ENCODE results near the gene CCL18. TPM values are rescaled to one million over a fixed set of nuclear protein-coding genes. Genes with fewer than 3 reads are reported as not detected.
"Not testable (repeated sequence)": the region's sequence is repeated elsewhere in the genome, so short reads cannot be mapped to it uniquely, and the experiment has no call there.

Gene CCL18
- total RNA-seq, 2 experiments from 2014 or later: not detected

- not testable (repeated sequence) for H3K9me3 Mint-ChIP-seq
These were observed 28.6 kb downstream of the CCL18 start for GRCh38 chr17:36092715-36093114.

GRCh38 chr17:36094232-36094631 is 30.2 kb downstream of the CCL18 start:
- CTCF ChIA-PET: no interaction called here
- POLR2A ChIA-PET: no interaction called here
- no peaks in the 10 kb centered on the region for H3K9me3 Mint-ChIP-seq
- H3K27me3 Mint-ChIP-seq: no peaks in the 10 kb centered on the region
- no peak for DNase-seq
- H3K4me3 Mint-ChIP-seq: no peak overlapping the region
- no peaks in the 10 kb centered on the region for H3K36me3 Mint-ChIP-seq (ENCODE audit: low read depth)
- H3K4me1 Mint-ChIP-seq: peaks cover 55% of the 10 kb centered on the region
- H3K27ac Mint-ChIP-seq: no peak overlapping the region

More at GRCh38 chr17:36092715-36093114, 28.6 kb downstream of the CCL18 start:
- H3K27ac Mint-ChIP-seq; DNase-seq; POLR2A ChIA-PET; H3K36me3 Mint-ChIP-seq (ENCODE audit: low read depth); H3K27me3 Mint-ChIP-seq; H3K4me3 Mint-ChIP-seq: not testable (repeated sequence)
- CTCF ChIA-PET: interaction anchor here (1.0 kb wide), 1 partner anchor 20 kb away, joined by 3 read pairs; no protein-coding TSS in a partner anchor
- peaks cover 64% of the 10 kb centered on the region for H3K4me1 Mint-ChIP-seq

- Mint-ChIP-seq H3K4me3 (no peak overlapping the region), H3K27ac (no peak overlapping the region), H3K36me3 (ENCODE audit: low read depth) (no peaks in the 10 kb centered on the region), H3K27me3 (no peaks in the 10 kb centered on the region), H3K4me1 (peaks cover 52% of the 10 kb centered on the region), H3K9me3 (no peaks in the 10 kb centered on the region)
- POLR2A ChIA-PET: no interaction called here
- CTCF ChIA-PET: no interaction called here
- DNase-seq: no peak
These were observed 30.7 kb downstream of the CCL18 start for GRCh38 chr17:36094746-36095145.

DNA sequence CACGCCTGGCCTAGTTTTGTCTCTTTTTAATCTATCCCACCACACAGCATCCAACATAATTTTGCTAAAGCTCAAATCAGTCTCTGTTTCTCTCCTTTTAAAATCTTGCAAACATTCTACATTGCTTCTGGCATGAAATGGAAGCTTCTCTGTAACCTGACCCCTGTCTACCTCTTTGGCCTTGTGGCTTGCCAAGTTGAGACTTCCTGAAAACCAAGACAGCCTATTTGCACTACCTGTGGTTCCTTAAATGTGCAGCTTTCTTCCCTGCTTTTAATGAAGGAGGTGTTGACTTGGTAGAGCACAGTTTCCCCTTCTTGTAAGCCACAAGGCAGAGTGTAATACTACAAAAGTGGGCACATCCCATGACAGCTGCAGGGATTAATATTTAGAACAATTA is 31.9 kb downstream of the CCL18 start:
- Mint-ChIP-seq H3K27me3 (peaks cover 3% of the 10 kb centered on the region), H3K9me3 (no peaks in the 10 kb centered on the region), H3K36me3 (ENCODE audit: low read depth) (no peaks in the 10 kb centered on the region), H3K4me3 (no peak overlapping the region), H3K4me1 (peaks cover 42% of the 10 kb centered on the region), H3K27ac (no peak overlapping the region)
- DNase-seq: no peak
- ChIA-PET POLR2A (no interaction called here), CTCF (interaction anchor here (0.9 to 1.2 kb wide), 2 partner anchors 23 to 269 kb away, joined by 3 read pairs; no protein-coding TSS in a partner anchor)

DNA sequence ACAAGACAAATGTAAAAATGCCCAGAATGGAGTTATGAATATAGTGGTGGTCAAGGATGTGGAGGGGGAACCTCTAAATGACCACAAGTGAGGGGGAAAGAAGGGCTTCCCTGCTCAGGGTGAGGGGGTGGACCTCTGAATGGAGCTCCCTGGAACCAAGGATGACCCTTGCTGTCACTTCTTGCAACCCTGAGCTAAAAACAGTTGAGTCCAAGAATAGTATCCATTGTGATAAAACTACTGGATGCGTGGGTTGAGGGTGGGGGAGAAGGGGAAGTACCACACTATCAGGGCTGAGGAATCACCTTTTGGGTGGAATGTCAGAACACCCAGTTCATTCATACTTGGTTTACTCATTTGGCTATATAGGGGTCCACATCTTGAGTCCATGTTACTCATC is 34.9 kb downstream of the CCL18 start:
- CTCF ChIA-PET: interaction anchor here (1.5 kb wide), 1 partner anchor 27 kb away, joined by 3 read pairs; no protein-coding TSS in a partner anchor
- POLR2A ChIA-PET: not testable (repeated sequence)

DNA sequence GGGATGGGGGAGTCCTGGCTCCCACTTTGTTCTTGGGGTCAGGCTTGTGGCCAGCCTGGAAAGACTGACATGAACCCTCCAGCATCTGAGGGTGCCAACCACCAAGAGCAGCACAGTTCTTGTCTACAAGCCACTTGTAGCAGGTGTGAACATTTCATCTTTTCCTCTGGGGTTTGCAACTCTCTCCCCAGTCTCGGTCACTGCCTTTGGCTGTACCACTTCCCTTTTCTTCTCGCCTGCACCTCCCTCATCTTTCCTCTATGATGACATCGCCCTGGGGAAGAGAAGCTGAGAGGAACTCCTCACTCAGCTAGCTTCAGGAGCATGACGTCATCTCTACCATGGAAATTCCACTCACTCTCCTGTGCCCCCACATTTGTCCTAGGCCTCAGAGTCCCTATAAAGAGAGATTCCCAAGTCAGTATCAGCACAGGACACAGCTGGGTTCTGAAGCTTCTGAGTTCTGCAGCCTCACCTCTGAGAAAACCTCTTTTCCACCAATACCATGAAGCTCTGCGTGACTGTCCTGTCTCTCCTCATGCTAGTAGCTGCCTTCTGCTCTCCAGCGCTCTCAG is 39.4 kb downstream of the CCL18 start, which contains the start of gene CCL4:
CCL4 (plus strand) TSS at position 427 of the 575 bp plus-strand sequence; CDS start at position 506, 79 bp downstream.
- H3K9me3 Mint-ChIP-seq; H3K27me3 Mint-ChIP-seq; CTCF ChIA-PET; H3K36me3 Mint-ChIP-seq (ENCODE audit: low read depth): not testable (repeated sequence)
- H3K4me1 Mint-ChIP-seq: peaks cover 33% of the 10 kb centered on the region
- POLR2A ChIA-PET: interaction anchor here (1.1 kb wide), 1 partner anchor 13 kb away, joined by 4 read pairs; the partner anchor contains the start of gene CCL3
- peak within 1 kb of the TSS; percentile 50 for H3K27ac Mint-ChIP-seq
- peak within 1 kb of the TSS; percentile 49 for H3K4me3 Mint-ChIP-seq
- DNase-seq: peak; percentile 42

More for the DNA sequence above, 34.9 kb downstream of the CCL18 start:
- H3K27me3 Mint-ChIP-seq; DNase-seq; H3K36me3 Mint-ChIP-seq (ENCODE audit: low read depth); H3K4me3 Mint-ChIP-seq; H3K9me3 Mint-ChIP-seq; H3K27ac Mint-ChIP-seq: not testable (repeated sequence)
- peaks cover 35% of the 10 kb centered on the region for H3K4me1 Mint-ChIP-seq

DNA sequence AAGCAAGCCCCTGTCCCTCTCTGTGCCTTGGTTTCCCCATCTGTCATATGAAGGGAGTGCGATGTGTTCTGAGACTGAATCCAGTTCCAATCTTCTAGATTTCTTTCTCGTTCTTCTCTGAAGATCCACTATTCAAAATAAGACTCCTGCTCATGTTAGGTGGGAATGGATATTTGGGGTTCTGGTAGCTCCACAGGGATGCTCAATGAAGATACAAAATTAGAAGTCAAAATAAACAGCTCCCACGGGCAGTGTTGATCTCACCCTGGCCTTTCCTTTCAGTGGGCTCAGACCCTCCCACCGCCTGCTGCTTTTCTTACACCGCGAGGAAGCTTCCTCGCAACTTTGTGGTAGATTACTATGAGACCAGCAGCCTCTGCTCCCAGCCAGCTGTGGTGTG is 40.2 kb downstream of the CCL18 start:
- not testable (repeated sequence) for H3K27me3 Mint-ChIP-seq

GRCh38 chr17:36104701-36105181 is 40.7 kb downstream of the CCL18 start:
- DNase-seq: no peak
- H3K27me3 Mint-ChIP-seq: peaks cover 5% of the 10 kb centered on the region
- no peaks in the 10 kb centered on the region for H3K36me3 Mint-ChIP-seq (ENCODE audit: low read depth)
- CTCF ChIA-PET: no interaction called here
- H3K4me1 Mint-ChIP-seq: peaks cover 31% of the 10 kb centered on the region
- peak overlapping the region; percentile 50 for H3K27ac Mint-ChIP-seq
- no peaks in the 10 kb centered on the region for H3K9me3 Mint-ChIP-seq
- peak overlapping the region; percentile 49 for H3K4me3 Mint-ChIP-seq
- POLR2A ChIA-PET: interaction anchor here (0.6 kb wide), 1 partner anchor 19 kb away, joined by 4 read pairs; no protein-coding TSS in a partner anchor

More for the DNA sequence above, 40.2 kb downstream of the CCL18 start:
- H3K36me3 Mint-ChIP-seq (ENCODE audit: low read depth); H3K9me3 Mint-ChIP-seq; DNase-seq; CTCF ChIA-PET: not testable (repeated sequence)
- Mint-ChIP-seq H3K4me3 (peak overlapping the region; percentile 49), H3K4me1 (peaks cover 33% of the 10 kb centered on the region), H3K27ac (peak overlapping the region; percentile 50)
- POLR2A ChIA-PET: interaction anchor here (0.6 kb wide), 1 partner anchor 18 kb away, joined by 4 read pairs; no protein-coding TSS in a partner anchor

DNA sequence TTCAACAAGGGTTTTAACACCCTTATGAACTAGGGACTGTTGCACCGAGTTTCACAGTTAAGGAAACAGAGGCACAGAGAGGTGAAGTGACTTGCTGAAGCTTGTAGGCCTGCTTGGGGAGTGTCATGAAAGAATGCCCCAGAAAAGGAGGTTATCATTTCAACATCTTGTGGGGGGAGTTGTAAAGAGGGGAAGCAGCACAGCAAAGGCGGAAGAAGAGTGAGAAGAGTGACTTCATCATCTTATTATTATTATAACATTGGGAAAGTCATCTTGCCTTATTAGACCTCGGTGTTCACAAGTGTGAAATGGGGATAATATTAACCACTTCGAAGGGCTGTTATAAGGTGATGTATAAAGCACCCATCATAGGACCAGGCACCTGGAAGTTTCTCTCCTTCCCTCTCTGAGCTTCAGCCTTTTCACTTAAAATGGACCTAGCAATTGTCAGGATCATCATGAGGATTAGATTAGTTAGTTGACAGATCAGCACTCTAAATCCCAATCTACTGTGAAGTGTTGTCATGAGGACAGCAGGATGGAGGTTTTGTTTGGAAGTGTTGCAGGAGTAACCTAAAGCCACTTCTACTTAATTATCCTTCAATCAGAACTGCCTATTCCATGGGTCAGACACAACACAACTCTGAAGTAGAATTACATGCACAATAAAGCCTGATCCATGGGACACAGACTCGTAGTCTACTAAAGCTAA is 41.9 kb downstream of the CCL18 start:
- Mint-ChIP-seq H3K27me3 (peaks cover 3% of the 10 kb centered on the region), H3K36me3 (ENCODE audit: low read depth) (no peaks in the 10 kb centered on the region), H3K4me1 (peaks cover 31% of the 10 kb centered on the region), H3K9me3 (no peaks in the 10 kb centered on the region), H3K27ac (no peak overlapping the region), H3K4me3 (no peak overlapping the region)
- ChIA-PET CTCF (no interaction called here), POLR2A (no interaction called here)
- no peak for DNase-seq

GRCh38 chr17:36106493-36106835 is 42.4 kb downstream of the CCL18 start:
- Mint-ChIP-seq H3K4me3 (no peak overlapping the region), H3K36me3 (ENCODE audit: low read depth) (no peaks in the 10 kb centered on the region), H3K9me3 (no peaks in the 10 kb centered on the region), H3K27ac (no peak overlapping the region), H3K27me3 (peaks cover 3% of the 10 kb centered on the region), H3K4me1 (peaks cover 31% of the 10 kb centered on the region)
- no peak for DNase-seq
- ChIA-PET CTCF (no interaction called here), POLR2A (no interaction called here)

GRCh38 chr17:36107660-36108059 is 43.6 kb downstream of the CCL18 start:
- DNase-seq: no peak
- POLR2A ChIA-PET: no interaction called here
- Mint-ChIP-seq H3K27me3 (peaks cover 3% of the 10 kb centered on the region), H3K27ac (no peak overlapping the region), H3K36me3 (ENCODE audit: low read depth) (no peaks in the 10 kb centered on the region), H3K9me3 (peaks cover 5% of the 10 kb centered on the region), H3K4me1 (peaks cover 30% of the 10 kb centered on the region), H3K4me3 (no peak overlapping the region)
- CTCF ChIA-PET: no interaction called here

DNA sequence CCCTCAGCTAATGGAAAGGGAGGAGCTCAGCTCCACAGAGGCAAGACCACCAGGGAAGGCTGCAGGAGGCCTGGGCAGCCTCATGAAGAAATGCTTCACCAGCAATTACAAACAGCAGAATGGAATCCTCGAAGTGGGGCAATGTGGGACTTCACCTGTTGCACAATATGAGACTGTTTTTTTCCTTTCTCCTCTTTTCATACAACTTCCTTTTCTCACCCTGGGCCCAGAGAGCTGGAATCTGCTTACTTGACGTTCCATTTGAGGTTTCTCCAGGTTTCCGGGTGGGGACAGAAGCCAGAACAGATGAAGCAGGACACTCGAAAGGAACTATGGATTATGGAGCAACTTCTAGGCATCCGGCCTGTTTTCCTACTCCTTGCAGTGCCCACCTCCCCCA is 44.2 kb downstream of the CCL18 start:
- POLR2A ChIA-PET; H3K27me3 Mint-ChIP-seq; H3K9me3 Mint-ChIP-seq; H3K36me3 Mint-ChIP-seq (ENCODE audit: low read depth); CTCF ChIA-PET; H3K27ac Mint-ChIP-seq; H3K4me3 Mint-ChIP-seq; DNase-seq: not testable (repeated sequence)
- H3K4me1 Mint-ChIP-seq: peaks cover 23% of the 10 kb centered on the region

DNA sequence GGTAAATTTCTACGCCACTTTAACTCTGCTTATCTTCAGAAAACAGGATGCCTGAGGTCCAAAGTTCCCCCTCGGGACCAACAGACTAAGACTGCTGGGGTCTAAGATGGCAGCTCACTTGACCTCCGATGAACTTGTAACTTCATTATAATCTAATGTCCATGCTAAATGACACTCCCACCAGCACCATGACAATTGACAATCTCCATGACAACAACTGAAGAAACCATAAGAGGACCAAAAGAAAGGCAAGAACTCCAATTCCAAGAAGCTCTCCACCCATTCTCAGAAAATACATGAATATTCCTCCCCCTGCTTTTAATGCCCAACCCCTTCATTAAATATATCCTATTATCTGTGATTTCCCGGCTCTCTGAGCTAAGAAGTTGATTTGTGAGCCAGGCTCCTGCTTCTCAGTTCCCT is 47.0 kb downstream of the CCL18 start:
- H3K36me3 Mint-ChIP-seq (ENCODE audit: low read depth): no peaks in the 10 kb centered on the region
- no peaks in the 10 kb centered on the region for H3K27me3 Mint-ChIP-seq
- no peak overlapping the region for H3K27ac Mint-ChIP-seq
- peaks cover 13% of the 10 kb centered on the region for H3K9me3 Mint-ChIP-seq
- no peak for DNase-seq
- H3K4me3 Mint-ChIP-seq: no peak overlapping the region
- CTCF ChIA-PET: interaction anchor here (1.1 to 1.2 kb wide), 2 partner anchors 38 to 262 kb away, joined by 3 read pairs; no protein-coding TSS in a partner anchor
- POLR2A ChIA-PET: no interaction called here
- peaks cover 11% of the 10 kb centered on the region for H3K4me1 Mint-ChIP-seq
